GM12878 (cell line): Measurements from ENCODE around the gene DTNA. TPM values are rescaled to one million over a fixed set of nuclear protein-coding genes. Genes with fewer than 3 reads are reported as not detected.

ENCODE experiments used
- ATAC-seq: fragments of 200-7000 bp; cut with Tn5 transposase; 3 replicates; pipeline ENCODE4 v1.9.1; 2020; ENCODE audit warnings: mild to moderate bottlenecking, moderate library complexity
- Bru-seq: library from RNA; stranded (reverse); fragments of 400-500 nt; gene quantifications from one replicate; lab custom pipeline; 2021; lab: Mats Ljungman, UMichigan
- BruChase-seq, 2 experiments: library from RNA; stranded (reverse); fragments of 400-500 nt; gene quantifications; one replicate each; lab custom pipeline; 2021; lab: Mats Ljungman, UMichigan
- BruUV-seq: library from RNA; stranded (reverse); fragments of 400-500 nt; replicated peaks from 2 replicates; lab custom pipeline; 2021; lab: Mats Ljungman, UMichigan
- CTCF ChIA-PET: fragments of 300-600 bp; sonication (Branson Sonifier 250); formaldehyde crosslinking; extraction: SDS; loops from one replicate; lab custom pipeline; 2021; ENCODE audit warnings: inconsistent platforms; lab: Yijun Ruan, JAX
- POLR2A ChIA-PET: fragments of 350-600 bp; formaldehyde crosslinking; extraction: SDS; loops from one replicate; lab custom pipeline; 2021; ENCODE audit warnings: inconsistent platforms; lab: Charles Lee
- RAD21 ChIA-PET: fragments of 300-600 bp; sonication (Branson Sonifier 250); formaldehyde crosslinking; loops from one replicate; lab custom pipeline; 2023; ENCODE audit warnings: antibody characterized with exemption; ENCODE audit not compliant: unreplicated experiment; lab: Charles Lee
- SMC1A ChIA-PET: fragments of 300-600 bp; sonication (Branson Sonifier 250); formaldehyde crosslinking; loops from one replicate; lab custom pipeline; 2023; ENCODE audit not compliant: unreplicated experiment, uncharacterized antibody; lab: Charles Lee
- DNase-seq: peaks from one replicate; pipeline ENCODE4 v3.0.0-alpha.2; 2011; ENCODE audit warnings: low read depth, low spot score
- FAIRE-seq: peaks from 3 replicates; lab custom pipeline; 2011; peaks lifted over from hg19 to GRCh38; lab: Jason Lieb, UNC
- H2AFZ ChIP-seq: 2 replicates; pipeline ENCODE4 v1.6.0; 2011; ENCODE audit warnings: low read depth, low read length, control low read depth; ENCODE audit not compliant: control insufficient read depth
- H3K27ac ChIP-seq: 2 replicates; pipeline ENCODE4 v1.5.1; 2011; ENCODE audit warnings: control low read depth; ENCODE audit not compliant: control insufficient read depth, insufficient read depth
- H3K27me3 ChIP-seq, 2 experiments: replicated peaks in 1 of 2; 2 replicates each; pipeline versions ENCODE4 v1.6.0 to v1.6.1; 2011; ENCODE audit warnings: low read length in 1 of 2; ENCODE audit not compliant: control insufficient read depth in 2 of 2, insufficient read depth in 2 of 2
- H3K36me3 ChIP-seq, 2 experiments: 2 replicates each; pipeline ENCODE4 v1.5.1; 2011; ENCODE audit warnings: low read length in 1 of 2; ENCODE audit not compliant: control insufficient read depth in 2 of 2, insufficient read depth in 2 of 2
- H3K4me1 ChIP-seq: 2 replicates; pipeline ENCODE4 v1.6.1; 2011; ENCODE audit warnings: mild to moderate bottlenecking, low read length, moderate library complexity, mixed read lengths; ENCODE audit not compliant: control insufficient read depth, insufficient read depth
- H3K4me2 ChIP-seq: 2 replicates; pipeline ENCODE4 v1.6.0; 2011; ENCODE audit warnings: control low read depth; ENCODE audit not compliant: control insufficient read depth, insufficient read depth
- H3K4me3 ChIP-seq: fragments of 200-600 bp; sonication (generic); 2 replicates; pipeline ENCODE4 v1.5.1; 2016
- H3K79me2 ChIP-seq: 2 replicates; pipeline ENCODE4 v1.6.0; 2011; ENCODE audit warnings: low read length; ENCODE audit not compliant: control insufficient read depth, insufficient read depth
- H3K9ac ChIP-seq: 2 replicates; pipeline ENCODE4 v1.8.0; 2011; ENCODE audit warnings: low read length, control low read depth, mixed read lengths; ENCODE audit not compliant: control insufficient read depth, insufficient read depth
- H3K9me3 ChIP-seq: replicated peaks from 3 replicates; pipeline ENCODE4 v1.5.1; 2011; ENCODE audit warnings: mild to moderate bottlenecking, low read length; ENCODE audit not compliant: control insufficient read depth, insufficient read depth
- H4K20me1 ChIP-seq: 2 replicates; pipeline ENCODE4 v1.6.0; 2011; ENCODE audit not compliant: control insufficient read depth, insufficient read depth
- BMI1 ChIP-seq: fragments of 450-650 bp; IDR thresholded peaks from 2 replicates; pipeline ENCODE4 v1.6.1; 2016; ENCODE audit warnings: mild to moderate bottlenecking, moderate library complexity, borderline replicate concordance
- RCOR1 ChIP-seq: conservative IDR thresholded peaks from 2 replicates; pipeline ENCODE4 v1.6.1; 2012; ENCODE audit warnings: low read depth, low read length, improper control_type of control experiment
- SMAD5 ChIP-seq: IDR thresholded peaks from 2 replicates; pipeline ENCODE4 v1.6.1; 2016; ENCODE audit warnings: antibody characterized with exemption, low read depth
- ZNF384 ChIP-seq: IDR thresholded peaks from 2 replicates; pipeline ENCODE4 v1.6.1; 2012; ENCODE audit warnings: low read depth, mild to moderate bottlenecking, low read length, improper control_type of control experiment, borderline replicate concordance
- WGBS: methylation state at CpG from one replicate; pipeline ENCODE4 v1.1.6; 2016; ENCODE audit warnings: low lambda C conversion rate; ENCODE audit not compliant: insufficient replicate concordance, insufficient coverage; ENCODE audit errors: missing lambda C conversion rate; 5-methylcytosine and 5-hydroxymethylcytosine counted together
- in situ Hi-C: fragments of 300-500 bp; cut with MboI; formaldehyde crosslinking; loops from 9 replicates; pipeline ENCODE4 v1.14.3; 2018; ENCODE audit warnings: mixed read lengths
- intact Hi-C: fragments of 100-400 bp; cut with micrococcal nuclease; formaldehyde crosslinking; loops from one replicate; pipeline ENCODE4 v1.14.2; 2022; ENCODE audit not compliant: unreplicated experiment
- long read RNA-seq, 2 experiments: library from polyadenylated mRNA; unstranded; transcript quantifications; one replicate each; pipeline ENCODE4 v2.0.0, GENCODE V29; 2019 to 2020
- polyA minus RNA-seq, 3 experiments: library from RNA; depleted of rRNA, polyadenylated mRNA; stranded (reverse); fragments of >200 nt; gene quantifications; 2 replicates each; pipeline ENCODE4 v1.2.3, GENCODE V29; 2011
- polyA plus RNA-seq, 11 experiments: library from polyadenylated mRNA; depleted of rRNA in 4 of 11; unstranded in 6 of 11; stranded (reverse) in 5 of 11; fragments of >200 nt; fragmentation: Nextera tagmentation in 4 of 11; fragmentation: Illumina TruSeq in 1 of 11; extraction: Ambion mirVana in 4 of 11; extraction: Trizol in 1 of 11; gene quantifications; 1 replicate in 1 of 11; 2 replicates in 10 of 11; pipeline versions ENCODE4 v1.2.1 to v1.2.3, GENCODE V29; 2011 to 2016; ENCODE audit warnings: inconsistent platforms in 2 of 11, missing spikeins in 2 of 11, low read depth in 1 of 11
- total RNA-seq, 4 experiments: library from RNA; depleted of rRNA in 3 of 4; stranded (reverse); fragments of >200 nt in 3 of 4; fragmentation: Illumina TruSeq in 1 of 4; extraction: Trizol in 1 of 4; gene quantifications; 2 replicates each; pipeline versions ENCODE4 v1.2.1 to v1.2.3, GENCODE V29; 2013 to 2021
- TF ChIP-seq, protein P1 (sequence below): fragments of 450-650 bp; IDR thresholded peaks from 2 replicates; pipeline ENCODE4 v1.6.1; 2017; ENCODE audit warnings: antibody characterized with exemption, mild to moderate bottlenecking, moderate library complexity

Gene DTNA
- 74.3 and 85.7 TPM in 2 replicates for total RNA-seq (2013; cell fraction: nucleolus; rRNA removed)
- 0.16 and 0.56 TPM in 2 replicates for total RNA-seq (2014; rRNA removed)
- total RNA-seq (2014; rRNA removed; fragmentation: Illumina TruSeq; extraction: Trizol), result 0.32 and 0.54 TPM in 2 replicates
- total RNA-seq (2021), result 0.27 and 0.36 TPM in 2 replicates
- not detected for polyA plus RNA-seq (2011; ENCODE audit: low read depth)
- polyA plus RNA-seq (2011; rRNA removed), result 8.0 and 8.6 TPM in 2 replicates
- 3.5 TPM in 2 replicates for polyA plus RNA-seq (2011; cell fraction: cytosol; rRNA removed)
- polyA plus RNA-seq (2011; cell fraction: nucleus; rRNA removed), result 10.8 and 17.7 TPM in 2 replicates
- polyA plus RNA-seq (2012), result 0.01 TPM in 1 of 2 replicates, not detected in the other
- polyA plus RNA-seq (2014; fragmentation: Illumina TruSeq; extraction: Trizol), result 0.56 and 0.92 TPM in 2 replicates
- polyA plus RNA-seq (2014; fragmentation: Nextera tagmentation; extraction: Ambion mirVana), result under 1 TPM; 0.40 to 0.53 TPM
- 0.26 and 0.42 TPM in 2 replicates for polyA plus RNA-seq (2014; rRNA removed)
- under 1 TPM; 0.40 to 0.86 TPM for polyA plus RNA-seq (2016; fragmentation: Nextera tagmentation; extraction: Ambion mirVana)
- 15.3 and 25.2 TPM in 2 replicates for polyA minus RNA-seq (2011; rRNA and poly(A)+ RNA removed)
- polyA minus RNA-seq (2011; cell fraction: cytosol; rRNA and poly(A)+ RNA removed), result 2.6 and 3.2 TPM in 2 replicates
- polyA minus RNA-seq (2011; cell fraction: nucleus; rRNA and poly(A)+ RNA removed), result 10.9 and 12.6 TPM in 2 replicates
- percentile 44 among the genes with signal in this experiment for Bru-seq, nascent RNA
- percentile 38 among the genes with signal in this experiment for BruChase-seq, experiment 1, labeled RNA remaining after a 6-hour chase
- percentile 44 among the genes with signal in this experiment for BruChase-seq, experiment 2, labeled RNA remaining after a 2-hour chase
- long read RNA-seq, experiment 1, partial matches to known transcripts, result 0 of 2 reads
- long read RNA-seq, experiment 1, other reads (novel, unspliced or antisense), result 2 of 2 reads
- long read RNA-seq, experiment 2, partial matches to known transcripts, result 2 of 13 reads
- long read RNA-seq, experiment 2, other reads (novel, unspliced or antisense), result 8 of 13 reads

GRCh38 chr18:34709750-34710441 lies at the start of gene DTNA:
DTNA (plus strand) TSS chr18:34710298; CDS start chr18:34755977, 45,679 bp downstream.
- RAD21 ChIA-PET, result interaction anchor here (0.9 to 1.5 kb wide), 4 partner anchors 11 to 49 kb away, joined by 3 to 8 read pairs (median 5); no protein-coding TSS in a partner anchor
- POLR2A ChIA-PET, result interaction anchor here (1.1 kb wide), 1 partner anchor 10 kb away, joined by 5 read pairs; no protein-coding TSS in a partner anchor
- CTCF ChIA-PET, result interaction anchor here (1.0 to 4.4 kb wide), 2 partner anchors 9 to 48 kb away, joined by 3 to 23 read pairs; no protein-coding TSS in a partner anchor
- intact Hi-C loops, result no loop called here
- no peak within 1 kb of the TSS for H3K4me2 ChIP-seq
- no peaks in the 10 kb centered on the region for H3K9me3 ChIP-seq
- no peak within 1 kb of the TSS for H3K27ac ChIP-seq
- in situ Hi-C loops, result no loop called here
- peak; percentile 75 for FAIRE-seq
- peak; percentile 69; the same call in 1 of the 2 replicates for TF ChIP-seq ZNF384
- no peak for TF ChIP-seq RCOR1
- no peak for TF ChIP-seq SMAD5
- TF ChIP-seq, protein P1, sequence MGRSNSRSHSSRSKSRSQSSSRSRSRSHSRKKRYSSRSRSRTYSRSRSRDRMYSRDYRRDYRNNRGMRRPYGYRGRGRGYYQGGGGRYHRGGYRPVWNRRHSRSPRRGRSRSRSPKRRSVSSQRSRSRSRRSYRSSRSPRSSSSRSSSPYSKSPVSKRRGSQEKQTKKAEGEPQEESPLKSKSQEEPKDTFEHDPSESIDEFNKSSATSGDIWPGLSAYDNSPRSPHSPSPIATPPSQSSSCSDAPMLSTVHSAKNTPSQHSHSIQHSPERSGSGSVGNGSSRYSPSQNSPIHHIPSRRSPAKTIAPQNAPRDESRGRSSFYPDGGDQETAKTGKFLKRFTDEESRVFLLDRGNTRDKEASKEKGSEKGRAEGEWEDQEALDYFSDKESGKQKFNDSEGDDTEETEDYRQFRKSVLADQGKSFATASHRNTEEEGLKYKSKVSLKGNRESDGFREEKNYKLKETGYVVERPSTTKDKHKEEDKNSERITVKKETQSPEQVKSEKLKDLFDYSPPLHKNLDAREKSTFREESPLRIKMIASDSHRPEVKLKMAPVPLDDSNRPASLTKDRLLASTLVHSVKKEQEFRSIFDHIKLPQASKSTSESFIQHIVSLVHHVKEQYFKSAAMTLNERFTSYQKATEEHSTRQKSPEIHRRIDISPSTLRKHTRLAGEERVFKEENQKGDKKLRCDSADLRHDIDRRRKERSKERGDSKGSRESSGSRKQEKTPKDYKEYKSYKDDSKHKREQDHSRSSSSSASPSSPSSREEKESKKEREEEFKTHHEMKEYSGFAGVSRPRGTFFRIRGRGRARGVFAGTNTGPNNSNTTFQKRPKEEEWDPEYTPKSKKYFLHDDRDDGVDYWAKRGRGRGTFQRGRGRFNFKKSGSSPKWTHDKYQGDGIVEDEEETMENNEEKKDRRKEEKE, result no peak
- peak; percentile 77 for TF ChIP-seq BMI1
- peak; percentile 41; the same call in 2 of the 3 replicates for ATAC-seq
- H2AFZ ChIP-seq, result no peak within 1 kb of the TSS
- WGBS, result 27% methylated on average over 1 of the region's 1 CpG
- no peaks in the 10 kb centered on the region for H3K36me3 ChIP-seq
- SMC1A ChIA-PET, result interaction anchor here (1.0 to 2.8 kb wide), 5 partner anchors 10 to 587 kb away, joined by 4 to 14 read pairs (median 8); no protein-coding TSS in a partner anchor
- no peaks in the 10 kb centered on the region for H3K4me1 ChIP-seq
- no peak within 1 kb of the TSS for H3K4me3 ChIP-seq
- H3K9ac ChIP-seq, result no peak within 1 kb of the TSS
- no peak for DNase-seq
- no peaks in the 10 kb centered on the region for H4K20me1 ChIP-seq
- H3K79me2 ChIP-seq, result no peaks in the 10 kb centered on the region
- H3K27me3 ChIP-seq, result peaks cover 0 to 3% of the 10 kb centered on the region in 2 experiments; a peak in 1 of 4 replicates
- BruUV-seq, result no TSS peak
